Gastroesophageal sphincter (tissue), 3 donors: Measurements from ENCODE around the gene EPHB6.

ENCODE experiments used
- CTCF ChIP-seq, 4 experiments: fragments of 200-600 bp in 2 of 4; fragments of 450-650 bp in 2 of 4; sonication (generic) in 1 of 4; IDR thresholded peaks; one replicate each; pipeline ENCODE4 v1.5.1; 2017 to 2019; ENCODE audit warnings: antibody characterized with exemption in 4 of 4, mild to moderate bottlenecking in 2 of 4, moderate library complexity in 2 of 4
- POLR2A ChIP-seq, 2 donors: fragments of 450-650 bp; IDR thresholded peaks; one replicate each; pipeline ENCODE4 v1.6.1; 2017; ENCODE audit warnings: antibody characterized with exemption in 2 of 2, mild to moderate bottlenecking in 2 of 2, moderate library complexity in 1 of 2

GRCh38 chr7:142873871-142874270 lies 19.0 kb downstream of the EPHB6 start:
- TF ChIP-seq POLR2A (IDR thresholded peaks at IDR 0.05) (no peak), CTCF (IDR thresholded peaks at IDR 0.05) (no peak)
